Type B pancreatic cell (in vitro differentiated cells): ENCODE data around the gene GATA5. TPM values are rescaled to one million over a fixed set of nuclear protein-coding genes. Genes with fewer than 3 reads are reported as not detected.

ENCODE experiments used
- DNase-seq: peaks from one replicate; pipeline ENCODE4 v3.0.0; 2021; ENCODE audit warnings: mixed read lengths; ENCODE audit not compliant: unreplicated experiment; ENCODE audit errors: extremely low spot score
- H3K27ac Mint-ChIP-seq: 2 replicates; pipeline ENCODE4 v1.8.0; 2021; ENCODE audit warnings: mild to moderate bottlenecking, mixed read lengths
- H3K27me3 Mint-ChIP-seq: 2 replicates; pipeline ENCODE4 v1.8.0; 2021; ENCODE audit warnings: mixed read lengths
- H3K36me3 Mint-ChIP-seq: 2 replicates; pipeline ENCODE4 v1.8.0; 2021; ENCODE audit warnings: mixed read lengths
- H3K4me1 Mint-ChIP-seq: one replicate; pipeline ENCODE4 v1.8.0; 2021; ENCODE audit warnings: mixed read lengths; ENCODE audit not compliant: unreplicated experiment
- H3K4me3 Mint-ChIP-seq: 2 replicates; pipeline ENCODE4 v1.8.0; 2021; ENCODE audit warnings: mild to moderate bottlenecking, mixed read lengths
- H3K9me3 Mint-ChIP-seq: 2 replicates; pipeline ENCODE4 v1.8.0; 2021; ENCODE audit warnings: mixed read lengths
- total RNA-seq: library from RNA; stranded (reverse); gene quantifications from 2 replicates; pipeline ENCODE4 v1.2.1, GENCODE V29; 2021; ENCODE audit warnings: low replicate concordance
- TF ChIP-seq, protein P1 (sequence below): fragments of 200-600 bp; sonication (generic); conservative IDR thresholded peaks from 2 replicates; pipeline ENCODE4 v1.5.0; 2021; ENCODE audit warnings: antibody characterized with exemption, mild to moderate bottlenecking

GATA5 gene
- total RNA-seq, 1 donor from 2014 or later: 10.8 TPM

DNA sequence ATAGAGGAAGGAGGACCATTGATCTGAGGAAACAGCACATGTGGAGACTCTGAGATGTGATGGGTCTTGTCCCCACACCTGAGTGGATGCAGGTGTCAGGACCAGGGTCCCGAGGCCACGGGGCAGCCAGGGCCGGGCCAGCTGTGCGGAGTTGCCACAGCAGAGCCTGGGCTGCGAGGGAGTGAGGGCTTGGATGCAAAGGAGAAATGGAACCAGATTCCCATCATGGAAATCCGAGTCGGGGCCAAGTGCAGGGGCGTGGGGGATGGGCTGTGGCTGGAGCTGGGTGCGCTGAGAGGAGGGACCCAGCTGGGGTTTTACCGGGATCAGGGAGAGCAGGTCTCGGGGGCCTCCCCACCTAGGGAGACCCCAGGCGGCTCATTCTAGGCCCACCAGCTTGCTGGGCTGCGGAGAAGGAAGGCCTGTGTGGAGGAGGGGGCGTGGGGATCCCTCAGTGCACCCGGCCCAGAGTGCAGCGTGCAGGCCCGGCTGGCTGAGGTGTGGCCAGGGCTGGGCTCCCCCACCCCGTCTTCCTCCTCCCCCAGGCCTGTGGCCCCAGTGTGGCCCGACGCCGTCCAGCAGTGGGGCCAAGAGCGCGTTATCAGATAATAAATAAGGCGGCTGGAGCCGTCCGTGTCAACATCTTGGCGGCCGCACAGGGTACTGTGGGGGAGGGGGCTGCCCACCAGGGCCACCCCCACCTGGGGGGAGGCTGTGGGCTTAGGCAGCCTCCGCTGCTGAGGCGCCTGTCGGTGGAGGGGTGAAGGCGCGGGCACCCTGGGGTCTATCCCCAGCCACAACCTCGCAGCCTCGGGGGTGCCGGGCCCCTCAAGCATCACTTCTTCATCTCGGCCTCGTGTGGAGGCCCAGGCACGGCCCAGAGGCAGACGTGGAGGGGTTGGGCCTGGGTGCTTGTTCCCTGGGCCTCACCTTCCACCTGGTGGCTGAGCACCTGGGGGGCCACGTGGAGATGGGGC is 17.2 kb downstream of the GATA5 start:
- peaks cover 5% of the 10 kb centered on the region for H3K27me3 Mint-ChIP-seq
- no peaks in the 10 kb centered on the region for H3K36me3 Mint-ChIP-seq
- no peak for DNase-seq
- H3K4me1 Mint-ChIP-seq: peaks cover 22% of the 10 kb centered on the region
- TF ChIP-seq, protein P1, sequence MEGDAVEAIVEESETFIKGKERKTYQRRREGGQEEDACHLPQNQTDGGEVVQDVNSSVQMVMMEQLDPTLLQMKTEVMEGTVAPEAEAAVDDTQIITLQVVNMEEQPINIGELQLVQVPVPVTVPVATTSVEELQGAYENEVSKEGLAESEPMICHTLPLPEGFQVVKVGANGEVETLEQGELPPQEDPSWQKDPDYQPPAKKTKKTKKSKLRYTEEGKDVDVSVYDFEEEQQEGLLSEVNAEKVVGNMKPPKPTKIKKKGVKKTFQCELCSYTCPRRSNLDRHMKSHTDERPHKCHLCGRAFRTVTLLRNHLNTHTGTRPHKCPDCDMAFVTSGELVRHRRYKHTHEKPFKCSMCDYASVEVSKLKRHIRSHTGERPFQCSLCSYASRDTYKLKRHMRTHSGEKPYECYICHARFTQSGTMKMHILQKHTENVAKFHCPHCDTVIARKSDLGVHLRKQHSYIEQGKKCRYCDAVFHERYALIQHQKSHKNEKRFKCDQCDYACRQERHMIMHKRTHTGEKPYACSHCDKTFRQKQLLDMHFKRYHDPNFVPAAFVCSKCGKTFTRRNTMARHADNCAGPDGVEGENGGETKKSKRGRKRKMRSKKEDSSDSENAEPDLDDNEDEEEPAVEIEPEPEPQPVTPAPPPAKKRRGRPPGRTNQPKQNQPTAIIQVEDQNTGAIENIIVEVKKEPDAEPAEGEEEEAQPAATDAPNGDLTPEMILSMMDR: no peak
- H3K9me3 Mint-ChIP-seq: no peaks in the 10 kb centered on the region
- H3K27ac Mint-ChIP-seq: no peak overlapping the region
- no peak overlapping the region for H3K4me3 Mint-ChIP-seq

GRCh38 chr20:62457831-62458230 is 18.0 kb downstream of the GATA5 start:
- Mint-ChIP-seq H3K4me1 (peaks cover 22% of the 10 kb centered on the region), H3K27ac (peak overlapping the region; percentile 69), H3K36me3 (no peaks in the 10 kb centered on the region), H3K4me3 (no peak overlapping the region), H3K9me3 (no peaks in the 10 kb centered on the region), H3K27me3 (peaks cover 5% of the 10 kb centered on the region)
- no peak for DNase-seq
- TF ChIP-seq, protein P1: no peak

GRCh38 chr20:62457098-62457497 is 18.7 kb downstream of the GATA5 start:
- Mint-ChIP-seq H3K4me3 (no peak overlapping the region), H3K27ac (peak overlapping the region; percentile 69), H3K4me1 (peaks cover 22% of the 10 kb centered on the region), H3K27me3 (peaks cover 5% of the 10 kb centered on the region), H3K9me3 (no peaks in the 10 kb centered on the region), H3K36me3 (no peaks in the 10 kb centered on the region)
- TF ChIP-seq, protein P1: no peak
- DNase-seq: no peak

GRCh38 chr20:62455929-62456328 is 19.9 kb downstream of the GATA5 start:
- Mint-ChIP-seq H3K4me1 (peaks cover 22% of the 10 kb centered on the region), H3K27me3 (peaks cover 5% of the 10 kb centered on the region), H3K9me3 (no peaks in the 10 kb centered on the region), H3K36me3 (no peaks in the 10 kb centered on the region), H3K4me3 (no peak overlapping the region), H3K27ac (peak overlapping the region; percentile 44)
- DNase-seq: no peak
- TF ChIP-seq, protein P1: no peak

- peak overlapping the region; percentile 51 for H3K4me3 Mint-ChIP-seq
- H3K27ac Mint-ChIP-seq: peak overlapping the region; percentile 82
- TF ChIP-seq, protein P1: no peak
- H3K36me3 Mint-ChIP-seq: no peaks in the 10 kb centered on the region
- peaks cover 5% of the 10 kb centered on the region for H3K27me3 Mint-ChIP-seq
- no peak for DNase-seq
- peaks cover 22% of the 10 kb centered on the region for H3K4me1 Mint-ChIP-seq
- H3K9me3 Mint-ChIP-seq: no peaks in the 10 kb centered on the region
Observed at GRCh38 chr20:62454904-62455636, 20.7 kb downstream of the GATA5 start.
